GM21528 (cell line): Measurements from ENCODE around the gene RPL39L.

Experiments used
- ATAC-seq: cut with Tn5 transposase; IDR thresholded peaks from one replicate; pipeline ENCODE4 v1.9.1; 2021; ENCODE audit warnings: mild to moderate bottlenecking, moderate library complexity; ENCODE audit not compliant: unreplicated experiment, low FRiP score

Gene RPL39L

DNA sequence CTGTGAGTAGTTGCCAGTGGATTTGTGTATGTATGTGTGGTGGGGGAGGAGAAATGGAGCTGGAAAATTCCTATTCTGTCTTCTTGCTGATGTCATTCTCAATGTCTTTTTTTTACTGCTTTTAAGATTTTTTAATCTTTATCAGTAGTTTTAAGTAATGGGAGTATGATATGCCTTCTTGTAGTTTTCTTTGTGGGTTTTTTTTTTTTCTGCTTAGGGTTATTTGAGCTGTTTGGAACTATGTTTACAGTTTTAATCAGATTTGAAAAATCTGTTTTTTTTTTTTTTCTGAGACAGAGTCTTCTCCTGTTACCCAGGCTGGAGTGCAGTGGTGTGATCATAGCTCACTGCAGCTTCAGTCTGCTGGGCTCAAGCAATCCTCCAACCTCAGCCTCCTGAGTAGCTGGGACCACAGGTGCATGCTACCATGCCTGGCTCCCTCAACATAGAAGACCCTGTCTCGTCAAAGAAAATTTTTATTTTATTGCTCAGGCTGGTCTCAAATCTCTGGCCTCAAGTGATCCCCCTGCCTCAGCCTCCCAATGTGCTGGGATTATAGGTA, 37.1 kb downstream of the RPL39L start:
- ATAC-seq: no peak

DNA sequence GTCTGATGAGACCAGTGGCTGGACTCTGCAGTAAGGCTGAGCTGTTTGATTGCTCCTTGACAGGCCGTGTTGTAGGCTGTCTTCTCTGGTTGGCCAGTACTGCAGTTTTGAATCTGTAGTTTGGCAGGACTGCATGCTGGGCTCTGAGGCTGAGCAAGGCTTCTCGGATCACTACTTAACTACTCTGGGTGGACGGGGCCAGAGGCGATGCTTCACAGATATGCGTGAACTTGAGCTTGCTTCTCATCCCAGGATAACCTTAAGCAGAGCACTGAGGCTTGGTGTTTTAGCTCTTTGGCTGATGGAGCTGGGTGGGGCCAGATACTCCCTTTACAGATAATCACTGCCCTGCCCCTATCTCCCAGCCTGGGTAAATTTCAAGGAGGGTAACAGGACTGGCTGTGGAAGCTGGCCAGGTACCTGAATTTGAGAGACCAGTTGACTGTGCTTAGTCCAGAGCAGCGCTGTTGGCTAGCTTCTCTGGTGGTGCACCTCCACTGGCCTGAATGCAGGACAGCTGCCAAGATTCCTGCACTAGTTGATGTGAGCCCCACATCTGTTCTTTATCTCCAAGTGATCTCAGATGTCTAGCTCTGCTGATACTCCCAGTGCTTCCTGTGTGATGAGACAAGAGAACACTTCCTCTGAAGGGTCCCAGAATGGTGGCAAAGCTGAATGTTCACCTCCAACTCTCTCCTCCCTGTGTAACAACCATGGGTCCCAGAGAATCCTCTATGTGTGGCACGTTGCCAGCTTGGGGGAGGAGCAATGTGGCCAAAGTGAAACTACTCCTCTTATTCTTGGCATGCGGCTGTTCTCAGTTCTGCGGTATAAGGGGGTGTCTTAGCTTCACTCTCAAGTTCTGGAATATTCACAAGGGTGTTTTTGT, 37.9 kb downstream of the RPL39L start:
- no peak for ATAC-seq

DNA sequence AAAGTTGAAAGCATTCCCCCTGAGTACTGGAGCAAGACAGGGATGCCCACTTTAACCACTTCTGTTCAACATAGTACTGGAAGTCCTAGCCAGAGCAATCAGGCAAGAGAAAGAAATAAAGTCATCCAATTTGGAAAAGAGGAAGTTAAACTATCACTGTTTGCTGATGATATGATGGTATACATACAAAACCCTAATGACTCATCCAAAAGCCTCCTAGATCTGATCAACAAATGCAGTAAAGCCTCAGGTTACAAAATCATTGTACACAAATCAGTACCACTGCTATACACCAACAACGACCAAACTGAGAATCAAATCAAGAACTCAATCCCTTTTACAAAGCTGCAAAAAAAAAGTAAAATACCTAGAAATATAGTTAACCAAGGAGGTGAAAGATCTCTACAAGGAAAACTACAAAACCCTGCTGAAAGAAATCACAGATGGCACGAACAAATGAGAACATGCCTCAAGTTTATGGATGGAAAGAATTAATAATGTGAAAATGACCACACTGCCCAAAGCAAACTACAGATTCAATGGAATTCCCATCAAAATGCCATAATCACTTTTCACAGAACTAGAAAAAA, 40.3 kb downstream of the RPL39L start:
- ATAC-seq: no peak

DNA sequence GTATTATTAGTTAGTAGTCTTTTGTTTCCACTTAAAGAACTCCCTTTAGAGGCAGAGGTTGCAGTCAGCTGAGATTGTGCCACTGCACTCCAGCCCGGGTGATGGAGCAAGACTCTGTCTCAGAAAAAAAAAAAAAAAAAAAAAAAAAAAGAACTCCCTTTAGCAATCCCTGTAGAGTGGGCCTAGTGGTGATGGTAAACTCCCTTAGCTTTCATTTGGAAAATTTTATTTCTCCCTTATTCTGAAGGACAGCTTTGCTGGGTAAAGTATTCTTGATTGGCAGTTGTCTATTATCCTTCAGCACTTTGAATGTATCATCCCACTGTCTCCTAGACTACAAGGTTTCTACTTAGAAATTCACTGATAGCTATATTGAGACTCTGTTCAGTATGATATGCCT, 46.0 kb downstream of the RPL39L start:
- ATAC-seq: no peak

GRCh38 chr3:187088701-187089100, 50.6 kb downstream of the RPL39L start:
- no peak for ATAC-seq

GRCh38 chr3:187086831-187087230, 52.5 kb downstream of the RPL39L start:
- ATAC-seq: no peak

DNA sequence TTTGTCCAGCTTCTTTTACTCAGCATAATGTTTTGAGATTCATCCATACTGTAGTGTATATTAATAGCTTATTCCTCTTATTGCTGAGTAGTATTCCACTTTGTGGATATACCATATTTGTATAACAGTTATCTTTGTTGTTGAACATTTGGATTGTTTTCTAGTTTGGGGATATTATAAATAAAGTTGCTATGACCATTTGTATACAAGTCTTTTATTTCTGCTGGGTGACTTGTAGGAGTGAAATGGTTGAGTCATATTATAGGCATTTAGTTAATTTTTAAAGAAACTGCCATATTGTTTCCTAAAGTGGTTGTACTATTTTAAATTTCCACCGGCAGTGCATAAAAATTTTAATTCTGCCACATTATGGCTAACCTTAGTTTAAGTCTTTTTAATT, 53.4 kb downstream of the RPL39L start:
- no peak for ATAC-seq

GRCh38 chr3:187085021-187085666, 54.2 kb downstream of the RPL39L start:
- ATAC-seq: no peak

DNA sequence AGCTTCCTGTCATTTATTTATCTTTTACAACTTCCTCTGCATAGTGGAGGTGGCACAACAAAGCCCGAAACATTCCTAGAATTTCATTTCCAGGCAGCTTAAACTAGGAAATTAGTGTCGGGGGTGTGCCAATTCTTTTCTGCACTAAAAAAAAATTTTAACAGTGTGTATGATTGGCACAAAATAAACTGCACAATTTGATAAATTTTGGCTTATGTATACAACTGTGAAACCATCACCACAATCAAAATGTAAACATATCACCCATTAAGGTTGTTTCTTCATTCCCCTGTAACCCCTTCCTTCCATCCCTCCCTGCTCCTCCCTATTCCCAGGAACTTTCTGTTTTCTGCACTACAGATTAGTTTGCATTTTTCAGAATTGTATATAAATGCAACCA, 54.7 kb downstream of the RPL39L start:
- ATAC-seq: no peak

GRCh38 chr3:187084126-187084525, 55.2 kb downstream of the RPL39L start:
- ATAC-seq: no peak

DNA sequence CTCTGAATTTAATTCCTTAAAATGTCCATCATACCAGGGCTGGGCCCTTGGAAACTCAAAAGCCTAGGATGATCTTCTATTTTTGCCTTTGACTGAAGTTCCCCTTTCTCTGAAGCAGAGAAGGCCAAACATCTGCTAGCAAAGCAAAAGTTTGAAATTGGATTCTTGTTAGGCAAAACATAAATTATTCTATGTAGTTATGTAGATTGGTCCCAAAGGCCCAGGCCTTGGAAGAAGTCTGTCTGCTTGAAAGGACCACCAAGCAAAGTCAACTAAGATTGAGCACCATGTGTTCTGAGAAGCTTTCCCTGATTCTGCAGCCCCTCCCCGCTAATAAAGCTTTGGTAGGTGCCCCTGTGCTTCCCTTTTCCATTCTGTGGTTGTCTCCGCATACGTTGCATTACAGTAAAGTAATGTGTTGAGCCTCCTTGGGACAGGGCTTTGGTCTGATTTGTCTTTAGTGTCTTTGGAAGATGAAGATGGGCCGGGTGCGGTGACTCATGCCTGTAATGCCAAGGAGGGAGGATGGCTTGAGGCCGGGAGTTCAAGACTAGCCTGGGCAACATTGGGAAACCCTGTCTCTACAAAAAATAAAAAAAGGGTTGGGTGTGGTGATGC, 56.4 kb downstream of the RPL39L start:
- no peak for ATAC-seq

DNA sequence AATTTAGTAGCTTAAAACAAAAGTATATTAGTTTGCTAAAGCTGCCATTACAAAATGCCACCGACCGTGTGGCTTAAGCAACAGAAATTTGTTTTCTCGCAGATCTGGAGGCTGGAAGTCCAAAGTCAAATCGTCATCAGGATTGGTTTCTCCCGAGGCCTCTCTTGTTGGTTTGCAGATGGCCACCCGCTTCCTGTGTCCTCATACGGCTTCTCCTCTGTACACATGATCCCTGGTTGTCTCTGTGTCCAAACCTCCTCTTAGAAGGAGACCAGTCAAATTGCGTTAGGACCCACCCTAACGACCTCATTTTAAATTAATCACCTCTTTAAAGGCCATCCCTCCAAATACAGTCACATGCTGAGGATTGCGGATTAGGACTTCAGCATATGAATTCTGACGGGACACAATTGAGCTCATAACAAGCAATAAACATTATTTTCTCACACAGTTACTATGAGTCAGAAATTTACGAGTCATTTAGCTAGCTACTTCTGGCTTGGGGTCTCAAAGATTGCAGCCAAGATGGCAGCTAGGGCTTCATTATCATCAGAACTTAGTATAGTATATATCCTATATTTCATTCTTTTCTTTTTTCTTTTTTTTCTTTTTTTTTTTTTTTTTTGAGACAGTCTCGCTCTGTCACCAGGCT, 58.4 kb downstream of the RPL39L start:
- no peak for ATAC-seq

GRCh38 chr3:187079090-187080022, 59.9 kb downstream of the RPL39L start:
- ATAC-seq: no peak

- ATAC-seq: no peak
These were observed 61.8 kb downstream of the RPL39L start for GRCh38 chr3:187077537-187077936.

DNA sequence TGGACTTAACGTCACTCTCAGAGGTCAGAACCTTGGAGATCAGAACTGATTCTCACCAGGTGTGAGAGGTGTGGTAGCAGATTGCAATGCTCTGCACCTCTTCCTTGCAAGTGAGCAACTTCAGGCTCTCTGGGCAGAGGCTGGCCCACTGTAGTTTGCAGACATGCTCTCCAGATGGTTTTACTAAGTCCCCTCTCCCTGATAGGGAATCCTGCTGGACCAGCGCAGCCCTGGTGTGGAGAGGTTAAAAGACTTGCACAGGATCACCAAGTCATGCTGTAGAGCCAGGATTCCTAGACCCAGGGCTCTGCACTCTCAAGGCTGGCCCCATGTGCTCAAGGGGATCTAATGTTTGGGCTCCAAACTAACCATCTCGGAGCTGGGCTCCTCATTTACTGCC, 62.2 kb downstream of the RPL39L start:
- no peak for ATAC-seq

DNA sequence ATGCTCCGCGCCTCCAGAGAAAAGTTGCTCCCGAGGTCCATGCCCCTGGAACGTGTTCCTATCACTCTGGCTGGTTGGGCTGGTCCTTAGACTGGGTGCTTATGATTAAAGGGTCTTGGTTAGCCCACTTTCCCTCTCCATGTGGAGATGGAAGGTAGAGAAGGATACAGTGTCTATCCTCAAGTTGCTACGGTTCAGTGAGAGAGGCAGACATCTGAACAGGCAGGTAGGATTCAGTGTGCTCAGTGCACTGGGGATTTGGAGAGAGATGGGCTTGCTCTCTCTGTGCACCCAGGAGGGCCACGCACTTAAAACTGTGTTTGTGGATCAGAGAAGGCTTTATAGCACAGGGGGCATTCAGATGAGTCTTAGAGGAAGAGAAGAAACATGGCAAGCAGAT, 63.0 kb downstream of the RPL39L start:
- ATAC-seq: no peak

DNA sequence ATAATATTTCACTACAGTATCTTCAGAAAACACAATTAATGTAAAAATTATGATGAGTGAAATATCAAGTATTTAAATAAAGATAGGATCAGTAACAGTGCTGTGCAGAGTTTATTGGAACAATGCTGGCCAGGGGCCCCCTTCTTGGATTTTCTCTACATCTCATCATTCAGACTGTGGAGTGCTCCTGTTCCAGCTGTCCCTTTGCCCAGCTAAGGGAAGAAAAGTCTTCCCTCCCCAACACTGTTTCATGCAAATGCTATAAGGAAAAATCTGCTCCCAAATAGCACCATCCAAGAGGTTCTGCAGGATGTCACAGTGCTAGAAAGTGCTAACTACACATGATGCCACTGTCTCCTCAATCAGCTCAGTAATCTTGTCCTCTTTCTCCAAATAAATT, 64.5 kb downstream of the RPL39L start:
- no peak for ATAC-seq

- no peak for ATAC-seq
These were observed 65.7 kb downstream of the RPL39L start for GRCh38 chr3:187073581-187074098.

DNA sequence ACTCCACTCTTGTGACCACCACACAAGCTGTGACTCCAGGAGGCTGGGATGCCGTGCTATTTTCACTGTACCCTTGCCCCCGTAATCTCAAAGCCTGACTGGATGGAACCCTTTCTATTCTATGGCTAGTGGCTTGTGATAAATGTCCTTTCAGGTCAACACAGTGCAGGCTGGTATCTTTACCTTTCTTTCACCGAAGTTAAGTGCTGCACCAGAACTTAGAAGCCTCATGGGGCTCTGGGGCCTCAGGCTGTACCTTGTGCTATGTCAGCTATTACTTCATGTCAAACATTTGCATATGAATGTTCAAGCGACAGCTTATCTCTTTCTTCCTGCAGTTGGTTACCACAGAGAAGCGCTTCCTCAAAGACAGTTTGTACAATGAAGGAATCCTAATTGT, 66.8 kb downstream of the RPL39L start:
- no peak for ATAC-seq
